Kasumi-1 (cell line): ENCODE results near the gene PRKAR2A.

Experiments
- DNase-seq, 2 experiments: peaks; one replicate each; lab custom pipeline; 2025; lab: John Stamatoyannopoulos, UW

PRKAR2A gene

GRCh38 chr3:48847504-48848423 lies at the start of gene PRKAR2A:
PRKAR2A (minus strand) TSS chr3:48847874; CDS start chr3:48847596, 278 bp downstream.
- DNase-seq: peak; percentile 75 to 76

GRCh38 chr3:48896936-48897335 lies 49.3 kb upstream of the PRKAR2A start:
- DNase-seq: no peak

GRCh38 chr3:48894516-48894915 lies 46.8 kb upstream of the PRKAR2A start:
- no peak for DNase-seq

- no peak for DNase-seq
These were observed 43.9 kb upstream of the PRKAR2A start for GRCh38 chr3:48891606-48892005.

- DNase-seq: no peak
These were observed 38.1 kb upstream of the PRKAR2A start for GRCh38 chr3:48885753-48886152.

- no peak for DNase-seq
These were observed 34.0 kb upstream of the PRKAR2A start for GRCh38 chr3:48881652-48882114.

GRCh38 chr3:48881006-48881405 lies 33.3 kb upstream of the PRKAR2A start:
- no peak for DNase-seq

- no peak for DNase-seq
These were observed 32.3 kb upstream of the PRKAR2A start for GRCh38 chr3:48879994-48880377.

GRCh38 chr3:48879307-48879993 lies 31.8 kb upstream of the PRKAR2A start:
- DNase-seq: no peak

GRCh38 chr3:48877671-48878070 lies 30.0 kb upstream of the PRKAR2A start:
- DNase-seq: no peak

GRCh38 chr3:48863122-48863521 lies 15.4 kb upstream of the PRKAR2A start:
- no peak for DNase-seq

GRCh38 chr3:48859206-48859605 lies 11.5 kb upstream of the PRKAR2A start:
- peak; percentile 39 to 51 for DNase-seq

- no peak for DNase-seq
These were observed 11.0 kb upstream of the PRKAR2A start for GRCh38 chr3:48858709-48859108.

GRCh38 chr3:48857641-48858040 lies 10.0 kb upstream of the PRKAR2A start:
- DNase-seq: no peak

GRCh38 chr3:48856469-48856868 lies 8.8 kb upstream of the PRKAR2A start:
- DNase-seq: no peak

- DNase-seq: peak; percentile 31 to 54
These were observed 8.2 kb upstream of the PRKAR2A start for GRCh38 chr3:48855681-48856447.

GRCh38 chr3:48852151-48852550 lies 4.5 kb upstream of the PRKAR2A start:
- DNase-seq: peak; percentile 26 to 52

GRCh38 chr3:48851407-48851806 lies 3.7 kb upstream of the PRKAR2A start:
- no peak for DNase-seq

GRCh38 chr3:48848816-48849515 lies 1.3 kb upstream of the PRKAR2A start:
- no peak for DNase-seq

- peak; percentile 52 to 64 for DNase-seq
These were observed 596 bp downstream of the PRKAR2A start for GRCh38 chr3:48847053-48847503.

- no peak for DNase-seq
These were observed 2.5 kb downstream of the PRKAR2A start for GRCh38 chr3:48845170-48845569.

GRCh38 chr3:48837163-48837562 lies 10.5 kb downstream of the PRKAR2A start:
- DNase-seq: no peak
